ENCODE measurements around the gene CEP44.

CEP44 gene

GRCh38 chr4:174248407-174248806 is 35.3 kb upstream of the CEP44 start:
- ChIA-PET POLR2A (no interaction called here), CTCF (interaction anchor here (1.2 to 1.4 kb wide), 2 partner anchors 9 to 17 kb away, joined by 3 to 5 read pairs; no protein-coding TSS in a partner anchor)
- no peak for DNase-seq (ENCODE audit: extremely low spot score)
- no peak for TF ChIP-seq CTCF (IDR thresholded peaks at IDR 0.05; ENCODE audit: control extremely low read depth, extremely low read depth, low read depth, missing control alignments)

DNA sequence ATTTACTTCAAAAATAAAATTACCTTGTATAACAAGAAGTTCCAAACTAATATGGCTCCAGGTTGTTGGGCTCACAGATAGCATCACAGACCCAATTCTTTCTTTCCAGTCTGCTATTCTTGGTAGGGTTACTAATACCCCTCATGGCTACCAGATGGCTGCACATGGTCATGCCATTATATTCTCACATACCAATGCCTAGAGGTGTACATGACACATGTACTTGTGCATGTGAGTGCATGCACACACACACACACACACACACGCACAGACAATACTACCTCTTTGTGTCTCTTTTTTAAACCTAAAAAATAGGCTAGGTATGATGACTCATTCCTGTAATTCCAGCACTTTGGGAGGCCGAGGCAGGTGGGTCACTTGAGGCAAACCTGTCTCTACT is 31.3 kb upstream of the CEP44 start:
- no peak for TF ChIP-seq CTCF (IDR thresholded peaks at IDR 0.05; ENCODE audit: control extremely low read depth, extremely low read depth, low read depth, missing control alignments)
- CTCF ChIA-PET = interaction anchor here (1.1 to 2.1 kb wide), 6 partner anchors 11 to 47 kb away, joined by 3 to 11 read pairs (median 4); no protein-coding TSS in a partner anchor
- POLR2A ChIA-PET = no interaction called here
- DNase-seq (ENCODE audit: extremely low spot score) = no peak

DNA sequence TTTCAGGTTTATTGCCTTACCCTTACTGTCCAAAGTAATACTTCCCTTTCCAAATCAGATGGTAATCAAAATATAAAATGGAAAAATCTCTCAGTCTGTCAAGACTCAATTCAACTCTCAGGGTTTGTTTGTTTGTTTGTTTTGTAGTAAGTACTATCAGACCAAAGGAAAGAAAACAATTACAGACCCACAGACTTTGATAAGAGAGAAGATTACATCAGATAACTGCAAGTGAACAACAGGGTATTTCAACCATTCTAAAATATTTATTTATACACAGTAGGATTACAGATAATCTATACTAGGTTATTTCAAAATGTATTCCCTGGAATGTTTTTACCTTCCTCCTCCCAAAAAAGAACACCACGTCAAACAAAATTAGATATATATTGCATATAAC is 29.1 kb upstream of the CEP44 start:
- ChIA-PET CTCF (no interaction called here), POLR2A (no interaction called here)
- DNase-seq (ENCODE audit: extremely low spot score) = no peak
- TF ChIP-seq CTCF (IDR thresholded peaks at IDR 0.05; ENCODE audit: control extremely low read depth, extremely low read depth, low read depth, missing control alignments) = no peak

DNA sequence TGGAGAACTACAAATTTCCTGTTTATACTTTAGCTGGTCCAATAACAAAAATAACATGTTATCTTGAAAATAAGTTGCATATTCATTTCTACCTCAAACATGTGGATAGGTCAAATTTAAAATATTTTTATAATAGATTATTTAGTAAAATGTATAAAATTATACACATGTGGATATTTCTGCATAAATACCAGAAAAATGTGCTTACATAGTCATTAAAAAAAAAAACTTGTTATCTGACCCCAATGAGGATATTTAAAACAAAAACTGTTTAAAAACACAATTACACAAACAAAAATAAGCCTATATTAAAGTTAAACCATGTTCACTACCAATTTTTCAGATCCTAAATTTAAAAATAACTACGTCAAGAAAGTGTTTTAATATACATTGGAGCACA is 28.3 kb upstream of the CEP44 start:
- POLR2A ChIA-PET = no interaction called here
- CTCF ChIA-PET = no interaction called here
- TF ChIP-seq CTCF (IDR thresholded peaks at IDR 0.05; ENCODE audit: control extremely low read depth, extremely low read depth, low read depth, missing control alignments) = no peak

GRCh38 chr4:174255786-174256185 is 27.9 kb upstream of the CEP44 start:
- DNase-seq (ENCODE audit: extremely low spot score) = no peak
- POLR2A ChIA-PET = no interaction called here
- CTCF ChIA-PET = no interaction called here
- TF ChIP-seq CTCF (IDR thresholded peaks at IDR 0.05; ENCODE audit: control extremely low read depth, extremely low read depth, low read depth, missing control alignments) = no peak

More for the DNA sequence above, 28.3 kb upstream of the CEP44 start:
- no peak for DNase-seq (ENCODE audit: extremely low spot score)

- ChIA-PET CTCF (interaction anchor here (1.0 to 1.6 kb wide), 2 partner anchors 10 to 11 kb away, joined by 5 to 6 read pairs; no protein-coding TSS in a partner anchor), POLR2A (no interaction called here)
- no peak for TF ChIP-seq CTCF (IDR thresholded peaks at IDR 0.05; ENCODE audit: control extremely low read depth, extremely low read depth, low read depth, missing control alignments)
- no peak for DNase-seq (ENCODE audit: extremely low spot score)
Measured at GRCh38 chr4:174256277-174256713, 27.4 kb upstream of the CEP44 start.

- POLR2A ChIA-PET = no interaction called here
- TF ChIP-seq CTCF (IDR thresholded peaks at IDR 0.05; ENCODE audit: control extremely low read depth, extremely low read depth, low read depth, missing control alignments) = no peak
- no peak for DNase-seq (ENCODE audit: extremely low spot score)
- CTCF ChIA-PET = interaction anchor here (1.0 to 1.8 kb wide), 4 partner anchors 10 to 76 kb away, joined by 3 to 4 read pairs (median 3); no protein-coding TSS in a partner anchor
Measured at GRCh38 chr4:174259580-174259979, 24.1 kb upstream of the CEP44 start.
